ENCODE measurements around the gene SLC6A6. TPM values are rescaled to one million over a fixed set of nuclear protein-coding genes. Genes with fewer than 3 reads are reported as not detected.
A peak's percentile ranks its signal among the peaks of the same experiment; 100 is the strongest.

The SLC6A6 gene
- total and polyA plus RNA-seq, 11 donors = 9.1 to 121 (median 34.9) TPM

DNA sequence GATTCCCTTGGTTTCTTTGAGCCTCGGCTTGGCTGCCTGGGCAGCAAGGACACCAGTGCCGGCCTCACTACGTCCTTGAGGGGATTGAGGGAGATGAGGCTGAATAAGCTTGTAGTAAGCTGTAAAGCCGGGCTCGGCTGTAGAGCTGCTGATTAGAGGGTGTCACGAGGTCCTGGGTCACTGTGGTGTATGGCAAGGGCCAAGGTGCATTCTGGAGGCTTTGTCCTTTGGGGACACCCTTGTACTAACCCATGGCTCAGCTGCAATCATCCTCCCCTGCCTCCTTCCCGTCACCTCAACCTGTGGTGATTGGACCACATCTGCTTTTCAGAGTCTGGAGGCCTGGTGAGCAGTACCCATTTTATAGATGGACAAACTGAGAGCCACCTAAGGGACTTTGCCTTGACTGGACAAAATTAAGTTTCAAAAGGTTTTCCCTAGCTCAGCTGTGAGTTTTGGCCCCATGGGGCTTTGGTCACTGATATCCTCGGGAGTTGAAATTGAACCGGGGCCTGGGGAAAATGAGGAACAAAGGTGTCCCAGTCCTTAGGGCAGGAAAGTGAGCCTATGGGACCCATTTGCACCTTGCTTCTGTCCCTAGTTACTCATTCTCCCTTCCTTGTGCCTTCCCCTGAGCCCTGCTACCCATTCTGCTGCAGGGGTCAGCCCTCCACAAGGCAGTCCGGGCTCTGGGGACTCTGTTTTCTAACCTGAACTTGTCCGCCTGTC, 2.4 kb downstream of the SLC6A6 start:
- intact Hi-C loops (cut with DNase I) = loop anchor here in 7 of 10 donors (5.0 to 10.0 kb wide), 5 partner anchors 48 to 140 kb away; no protein-coding TSS in a partner anchor
- ATAC-seq = no peak
- H3K4me1 ChIP-seq = peaks cover 0 to 59% (median 25%) of the 10 kb centered on the region in 12 donors

DNA sequence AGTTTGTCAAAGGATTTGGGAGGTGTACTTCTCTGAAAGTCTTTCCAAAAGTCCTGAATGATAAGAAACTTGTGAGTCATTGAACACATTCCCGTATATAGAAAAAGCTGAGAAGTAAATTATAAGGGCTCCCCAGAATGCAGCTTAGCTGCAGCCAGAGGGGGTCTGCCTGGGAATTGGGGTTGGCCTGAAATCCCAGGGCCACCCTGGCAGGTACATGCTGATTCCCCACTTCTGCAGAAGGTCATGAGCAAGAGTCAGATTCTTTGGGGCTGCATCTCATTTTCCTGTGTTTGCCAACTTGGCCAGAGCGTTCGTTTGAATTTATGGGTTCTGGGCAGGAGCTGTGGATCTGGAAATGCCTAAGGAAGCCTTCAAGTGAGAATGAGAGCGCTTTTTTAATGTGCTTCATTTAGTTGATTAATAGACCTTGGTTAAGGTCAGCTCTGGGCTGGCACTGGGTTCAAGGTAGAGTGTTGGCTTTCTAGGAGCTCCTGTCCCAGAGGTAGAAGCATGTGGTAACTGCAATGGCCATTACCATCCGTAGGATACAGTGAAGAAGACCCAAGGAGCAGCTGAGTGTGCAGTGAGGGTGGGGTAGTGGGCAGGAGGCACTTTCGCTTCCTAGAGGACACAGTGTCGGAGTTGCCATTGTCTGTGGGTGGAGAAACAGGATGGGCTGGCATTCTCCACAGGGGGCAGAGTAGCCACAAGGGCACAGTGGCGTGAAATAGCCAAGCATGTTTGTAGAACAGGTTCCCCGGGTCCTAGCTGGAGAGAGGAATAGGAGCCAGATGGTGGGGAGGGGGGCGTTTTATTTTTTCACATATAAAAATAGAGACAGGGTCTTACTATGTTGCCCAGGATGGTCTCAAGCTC, 3.2 kb downstream of the SLC6A6 start:
- H3K27ac ChIP-seq = peak overlapping the region in 7 of 12 donors; percentile 6 to 95 (median 85)
- peak in 1 of 5 donors; percentile 54 for DNase-seq
- peaks cover 0 to 67% (median 27%) of the 10 kb centered on the region in 12 donors for H3K4me1 ChIP-seq
- ATAC-seq = peak in 1 of 4 donors; percentile 2
- H3K9me3 ChIP-seq = no peaks in the 10 kb centered on the region
- H3K36me3 ChIP-seq = peaks cover 0 to 14% (median 0%) of the 10 kb centered on the region in 9 donors
- peak overlapping the region in 9 of 12 donors; percentile 63 to 92 (median 84) for H3K4me3 ChIP-seq
- 77 to 83% (median 80%) methylated on average over 10 of the region's 10 CpGs for WGBS, 4 donors
- peaks cover 0 to 5% (median 0%) of the 10 kb centered on the region in 9 donors for H3K27me3 ChIP-seq
- intact Hi-C loops (cut with DNase I) = loop anchor here in 4 of 10 donors (10.0 kb wide), 2 partner anchors 49 to 141 kb away; no protein-coding TSS in a partner anchor
- no peak for TF ChIP-seq POLR2A (IDR thresholded peaks at IDR 0.05)
- TF ChIP-seq, protein P1, sequence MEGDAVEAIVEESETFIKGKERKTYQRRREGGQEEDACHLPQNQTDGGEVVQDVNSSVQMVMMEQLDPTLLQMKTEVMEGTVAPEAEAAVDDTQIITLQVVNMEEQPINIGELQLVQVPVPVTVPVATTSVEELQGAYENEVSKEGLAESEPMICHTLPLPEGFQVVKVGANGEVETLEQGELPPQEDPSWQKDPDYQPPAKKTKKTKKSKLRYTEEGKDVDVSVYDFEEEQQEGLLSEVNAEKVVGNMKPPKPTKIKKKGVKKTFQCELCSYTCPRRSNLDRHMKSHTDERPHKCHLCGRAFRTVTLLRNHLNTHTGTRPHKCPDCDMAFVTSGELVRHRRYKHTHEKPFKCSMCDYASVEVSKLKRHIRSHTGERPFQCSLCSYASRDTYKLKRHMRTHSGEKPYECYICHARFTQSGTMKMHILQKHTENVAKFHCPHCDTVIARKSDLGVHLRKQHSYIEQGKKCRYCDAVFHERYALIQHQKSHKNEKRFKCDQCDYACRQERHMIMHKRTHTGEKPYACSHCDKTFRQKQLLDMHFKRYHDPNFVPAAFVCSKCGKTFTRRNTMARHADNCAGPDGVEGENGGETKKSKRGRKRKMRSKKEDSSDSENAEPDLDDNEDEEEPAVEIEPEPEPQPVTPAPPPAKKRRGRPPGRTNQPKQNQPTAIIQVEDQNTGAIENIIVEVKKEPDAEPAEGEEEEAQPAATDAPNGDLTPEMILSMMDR (IDR thresholded peaks at IDR 0.05) = peak in 2 of 12 donors; percentile 6 to 14

More for the DNA sequence above, 2.4 kb downstream of the SLC6A6 start:
- Histone ChIP-seq H3K27me3 (peaks cover 0 to 5% (median 0%) of the 10 kb centered on the region in 9 donors), H3K9me3 (no peaks in the 10 kb centered on the region), H3K36me3 (peaks cover 0 to 14% (median 0%) of the 10 kb centered on the region in 9 donors), H3K27ac (peak overlapping the region in 7 of 12 donors; percentile 6 to 95 (median 85)), H3K4me3 (peak overlapping the region; percentile 12 to 92 (median 81))
- no peak for TF ChIP-seq POLR2A (IDR thresholded peaks at IDR 0.05)
- TF ChIP-seq, protein P1 (IDR thresholded peaks at IDR 0.05) = no peak
- no peak for DNase-seq
- WGBS, 4 donors = 76 to 85% (median 79%) methylated on average over 11 of the region's 11 CpGs

DNA sequence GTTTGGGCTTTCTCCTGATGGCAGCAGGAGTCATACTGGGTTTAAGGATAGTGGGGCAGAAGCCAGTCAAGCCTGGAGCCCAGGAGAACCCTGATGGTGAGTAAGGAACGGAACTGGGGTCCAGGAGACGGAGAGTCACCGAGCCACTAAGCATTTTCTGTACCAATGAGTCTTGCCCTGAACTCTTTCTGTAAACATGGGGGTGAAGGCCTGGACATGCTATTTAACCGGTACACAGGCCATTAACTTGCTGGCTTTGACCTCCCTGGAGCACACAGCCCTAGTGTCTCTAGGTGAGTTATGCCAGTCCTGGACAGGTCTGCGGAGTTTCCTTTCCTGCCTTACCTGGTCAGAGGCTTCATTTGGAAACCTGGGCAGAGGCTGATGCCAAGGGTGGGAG, 3.9 kb downstream of the SLC6A6 start:
- DNase-seq = no peak
- TF ChIP-seq, protein P1 (IDR thresholded peaks at IDR 0.05) = no peak
- TF ChIP-seq POLR2A (IDR thresholded peaks at IDR 0.05) = no peak
- 76 to 93% (median 84%) methylated on average over 5 of the region's 5 CpGs for WGBS, 4 donors
- Histone ChIP-seq H3K36me3 (peaks cover 0 to 20% (median 5%) of the 10 kb centered on the region in 9 donors), H3K4me1 (peaks cover 0 to 75% (median 27%) of the 10 kb centered on the region in 12 donors), H3K9me3 (no peaks in the 10 kb centered on the region), H3K4me3 (peak overlapping the region in 6 of 12 donors; percentile 3 to 92 (median 84)), H3K27ac (peak overlapping the region in 2 of 12 donors; percentile 13 to 92), H3K27me3 (peaks cover 0 to 5% (median 0%) of the 10 kb centered on the region in 9 donors)
- intact Hi-C loops (cut with DNase I) = loop anchor here in 4 of 10 donors (10.0 kb wide), 2 partner anchors 48 to 142 kb away; no protein-coding TSS in a partner anchor
- ATAC-seq = no peak
